ENCODE results near the gene SLC26A6. TPM values are rescaled to one million over a fixed set of nuclear protein-coding genes. Genes with fewer than 3 reads are reported as not detected.

The SLC26A6 gene
- polyA plus RNA-seq, 1 experiment, result 23.1 TPM

- no peak for TF ChIP-seq CTCF (IDR thresholded peaks at IDR 0.05; ENCODE audit: low read depth, low read length)
Observed at GRCh38 chr3:48617559-48617958, 17.7 kb downstream of the SLC26A6 start.

GRCh38 chr3:48614044-48614443, 21.2 kb downstream of the SLC26A6 start:
- TF ChIP-seq CTCF (IDR thresholded peaks at IDR 0.05; ENCODE audit: low read depth, low read length), result no peak
- ChIA-PET CTCF (interaction anchor here (0.7 to 4.0 kb wide), 2 partner anchors 22 to 284 kb away, joined by 3 to 18 read pairs; partner anchors contain the start of gene SLC26A6), POLR2A (no interaction called here)
- DNase-seq (ENCODE audit: low read depth, low spot score), result peak; percentile 48
- Histone ChIP-seq H3K4me3 (ENCODE audit: low read depth, low read length) (no peak overlapping the region), H3K27me3 (ENCODE audit: control insufficient read depth, insufficient read depth, low read length) (no peaks in the 10 kb centered on the region), H3K27ac (ENCODE audit: low read depth, low read length) (peak overlapping the region; percentile 86), H3K9me3 (ENCODE audit: control insufficient read depth, insufficient read depth, low read length) (peaks cover 19% of the 10 kb centered on the region)

More at GRCh38 chr3:48617559-48617958, 17.7 kb downstream of the SLC26A6 start:
- ChIA-PET POLR2A (no interaction called here), CTCF (no interaction called here)
- Histone ChIP-seq H3K27me3 (ENCODE audit: control insufficient read depth, insufficient read depth, low read length) (no peaks in the 10 kb centered on the region), H3K27ac (ENCODE audit: low read depth, low read length) (no peak overlapping the region), H3K4me3 (ENCODE audit: low read depth, low read length) (no peak overlapping the region), H3K9me3 (ENCODE audit: control insufficient read depth, insufficient read depth, low read length) (peaks cover 19% of the 10 kb centered on the region)
- DNase-seq (ENCODE audit: low read depth, low spot score), result no peak

- DNase-seq (ENCODE audit: low read depth, low spot score), result no peak
- no peak overlapping the region for H3K4me3 ChIP-seq (ENCODE audit: low read depth, low read length)
- H3K27ac ChIP-seq (ENCODE audit: low read depth, low read length), result peak overlapping the region; percentile 47
- ChIA-PET POLR2A (interaction anchor here (0.6 to 1.6 kb wide), 6 partner anchors 14 to 910 kb away, joined by 3 to 11 read pairs (median 4); partner anchors contain the start of gene SLC26A6), CTCF (interaction anchor here (0.7 to 4.0 kb wide), 2 partner anchors 23 to 176 kb away, joined by 3 to 18 read pairs; partner anchors contain the start of gene SLC26A6)
- no peaks in the 10 kb centered on the region for H3K27me3 ChIP-seq (ENCODE audit: control insufficient read depth, insufficient read depth, low read length)
- no peak for TF ChIP-seq CTCF (IDR thresholded peaks at IDR 0.05; ENCODE audit: low read depth, low read length)
- peaks cover 10% of the 10 kb centered on the region for H3K9me3 ChIP-seq (ENCODE audit: control insufficient read depth, insufficient read depth, low read length)
Observed at GRCh38 chr3:48612309-48612708, 23.0 kb downstream of the SLC26A6 start.

- Histone ChIP-seq H3K9me3 (ENCODE audit: control insufficient read depth, insufficient read depth, low read length) (no peaks in the 10 kb centered on the region; the same call in 1 of the 2 replicates), H3K27me3 (ENCODE audit: control insufficient read depth, insufficient read depth, low read length) (no peaks in the 10 kb centered on the region), H3K4me3 (ENCODE audit: low read depth, low read length) (peak within 1 kb of the TSS; percentile 99), H3K27ac (ENCODE audit: low read depth, low read length) (peak within 1 kb of the TSS; percentile 11)
- peak; percentile 72 for TF ChIP-seq CTCF (IDR thresholded peaks at IDR 0.05; ENCODE audit: low read depth, low read length)
- POLR2A ChIA-PET, result interaction anchor here (1.6 kb wide), 1 partner anchor 26 kb away, joined by 13 read pairs; the partner anchor contains the start of gene SLC26A6
- peak; percentile 82 for DNase-seq (ENCODE audit: low read depth, low spot score)
- CTCF ChIA-PET, result interaction anchor here (1.0 kb wide), 1 partner anchor 11 kb away, joined by 3 read pairs; no protein-coding TSS in a partner anchor
Observed at GRCh38 chr3:48609088-48610005, 25.9 kb downstream of the SLC26A6 start, which contains the start of gene UQCRC1. UQCRC1 (minus strand) TSS chr3:48609646; CDS start chr3:48609620, 26 bp downstream.

GRCh38 chr3:48607519-48607918, 27.7 kb downstream of the SLC26A6 start:
- DNase-seq (ENCODE audit: low read depth, low spot score), result no peak
- POLR2A ChIA-PET, result no interaction called here
- TF ChIP-seq CTCF (IDR thresholded peaks at IDR 0.05; ENCODE audit: low read depth, low read length), result no peak
- CTCF ChIA-PET, result no interaction called here
- Histone ChIP-seq H3K4me3 (ENCODE audit: low read depth, low read length) (no peak overlapping the region), H3K9me3 (ENCODE audit: control insufficient read depth, insufficient read depth, low read length) (no peaks in the 10 kb centered on the region; the same call in 1 of the 2 replicates), H3K27me3 (ENCODE audit: control insufficient read depth, insufficient read depth, low read length) (no peaks in the 10 kb centered on the region), H3K27ac (ENCODE audit: low read depth, low read length) (no peak overlapping the region)
